Activated T-helper 9 cell treated with anti-CD3 and anti-CD28 coated beads, Interleukin-2, amount 50 U/mL, for 16 hours (primary cell): ENCODE data around the gene CCDC181.
A peak's percentile ranks its signal among the peaks of the same experiment; 100 is the strongest.
"Not testable (repeated sequence)": the region's sequence is repeated elsewhere in the genome, so short reads cannot be mapped to it uniquely, and the experiment has no call there.

ENCODE experiments used
- DNase-seq: peaks from one replicate; pipeline ENCODE4 v3.0.0-alpha.2; 2020; ENCODE audit warnings: low read depth

CCDC181 gene

DNA sequence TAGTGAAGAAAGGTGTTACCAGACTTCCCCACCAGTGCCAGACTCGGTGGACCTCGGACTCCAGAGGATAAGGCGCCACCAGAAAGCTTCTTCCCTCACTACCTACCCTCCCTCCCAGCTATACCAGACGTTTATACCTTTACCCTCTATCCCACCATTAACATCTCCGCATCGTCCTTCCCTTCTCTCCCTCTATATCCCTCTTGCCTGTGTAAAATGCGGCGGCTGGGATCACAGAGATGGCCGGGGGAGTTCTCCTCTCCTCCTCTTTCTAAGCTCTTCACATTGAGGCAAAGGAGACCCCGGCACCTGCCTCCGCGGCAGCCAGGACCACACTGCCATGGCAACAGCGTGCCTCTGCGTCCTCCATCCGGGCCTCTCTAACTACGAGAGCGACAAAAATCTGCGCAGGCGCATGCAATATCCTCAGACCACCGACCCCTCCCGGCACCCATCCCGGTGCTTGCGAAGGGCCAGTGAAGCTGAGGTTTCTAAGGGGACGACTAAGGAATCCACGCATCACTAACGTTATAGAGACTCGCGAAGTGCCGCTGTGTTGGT lies at the start of gene CCDC181:
TSS of gene CCDC181 (minus strand) at position 394 of the 561 bp plus-strand sequence. CDS start 2,547 bp downstream, outside the sequence.
- peak; percentile 23 for DNase-seq

DNA sequence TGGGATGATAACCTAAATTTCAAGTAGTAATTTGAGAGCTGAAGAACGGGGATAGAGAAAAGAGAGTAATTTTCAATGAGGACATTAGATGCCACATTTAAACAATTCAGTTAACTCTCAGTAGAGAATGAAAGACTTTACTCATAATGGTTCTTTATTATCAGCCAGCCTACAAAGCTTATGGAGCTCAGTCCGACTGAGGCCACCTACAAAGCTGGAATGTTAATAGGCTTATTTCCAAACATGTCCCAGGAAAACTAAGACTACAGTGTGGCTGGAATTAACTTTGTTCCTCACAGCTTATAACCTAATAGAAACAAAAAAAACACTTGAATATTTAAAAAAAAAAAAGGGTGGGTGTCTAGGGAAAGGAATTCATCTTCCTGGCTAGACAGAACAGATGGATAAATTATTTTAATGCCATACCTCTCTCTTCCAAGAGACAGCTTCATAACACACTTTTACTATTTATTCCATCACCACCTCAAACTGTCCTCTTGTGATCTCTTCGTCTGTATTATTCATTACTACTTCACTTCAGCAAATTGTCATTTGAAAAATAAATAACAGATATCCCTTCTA lies 48.6 kb upstream of the CCDC181 start:
- no peak for DNase-seq

GRCh38 chr1:169474302-169474995 lies 47.2 kb upstream of the CCDC181 start:
- DNase-seq: no peak

GRCh38 chr1:169473347-169473746 lies 46.1 kb upstream of the CCDC181 start:
- no peak for DNase-seq

DNA sequence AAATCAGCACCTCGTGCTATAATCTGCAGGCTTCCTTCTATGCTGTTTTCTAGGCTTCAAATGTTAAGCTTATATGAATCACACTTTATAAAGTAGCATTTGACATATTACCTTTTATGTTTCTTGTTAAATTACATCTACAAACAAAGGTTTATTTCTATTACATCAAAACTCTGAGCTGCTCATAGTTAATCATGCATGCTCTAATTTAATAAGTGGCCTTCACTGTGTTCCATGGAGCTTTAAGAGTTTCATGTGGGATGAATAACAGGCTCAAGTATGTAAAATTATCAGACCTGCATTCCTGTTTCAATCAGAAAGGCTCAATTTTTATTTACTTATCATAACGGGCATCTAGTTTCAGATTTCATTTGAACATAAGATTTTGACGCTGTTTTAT lies 45.5 kb upstream of the CCDC181 start:
- no peak for DNase-seq

DNA sequence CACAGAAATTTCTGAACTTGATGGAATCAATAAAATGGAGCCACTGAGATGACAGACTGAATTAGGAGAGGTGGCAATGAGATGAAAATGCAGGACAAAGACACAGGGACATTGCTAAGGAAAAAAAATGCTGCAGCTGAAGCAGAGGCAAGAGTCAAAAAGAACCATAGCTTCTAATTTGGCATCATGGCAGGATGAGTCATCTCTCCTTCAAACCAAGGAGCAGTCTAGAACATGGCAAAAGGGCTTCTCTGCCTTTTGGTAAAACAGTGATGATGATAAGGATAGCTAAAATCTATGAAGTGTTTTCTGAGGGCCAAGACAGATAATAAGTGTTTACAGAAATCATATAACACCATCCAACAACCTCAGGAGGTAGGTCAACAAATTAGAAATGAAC lies 41.7 kb upstream of the CCDC181 start:
- no peak for DNase-seq

- DNase-seq: no peak
Observed at GRCh38 chr1:169466259-169467230, 39.3 kb upstream of the CCDC181 start.

DNA sequence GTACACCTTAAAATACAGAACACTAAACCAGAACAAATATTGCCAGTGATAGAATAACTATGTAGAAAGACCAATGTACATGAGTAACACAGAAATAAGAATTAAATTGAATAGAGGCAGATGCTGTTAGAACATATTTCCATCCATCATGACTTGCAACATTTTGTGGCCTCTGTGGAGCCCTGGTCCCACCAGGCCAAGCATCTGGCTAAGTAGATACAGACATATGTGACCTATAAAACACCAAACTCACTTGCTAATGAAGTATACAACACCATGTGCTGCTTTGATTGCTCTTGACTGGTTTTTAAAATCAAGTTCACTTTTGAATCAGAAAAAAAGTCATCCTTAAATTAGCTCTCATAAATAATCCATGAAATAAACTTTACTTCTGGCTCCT lies 38.0 kb upstream of the CCDC181 start:
- DNase-seq: no peak

GRCh38 chr1:169462385-169462784 lies 35.1 kb upstream of the CCDC181 start:
- DNase-seq: no peak

DNA sequence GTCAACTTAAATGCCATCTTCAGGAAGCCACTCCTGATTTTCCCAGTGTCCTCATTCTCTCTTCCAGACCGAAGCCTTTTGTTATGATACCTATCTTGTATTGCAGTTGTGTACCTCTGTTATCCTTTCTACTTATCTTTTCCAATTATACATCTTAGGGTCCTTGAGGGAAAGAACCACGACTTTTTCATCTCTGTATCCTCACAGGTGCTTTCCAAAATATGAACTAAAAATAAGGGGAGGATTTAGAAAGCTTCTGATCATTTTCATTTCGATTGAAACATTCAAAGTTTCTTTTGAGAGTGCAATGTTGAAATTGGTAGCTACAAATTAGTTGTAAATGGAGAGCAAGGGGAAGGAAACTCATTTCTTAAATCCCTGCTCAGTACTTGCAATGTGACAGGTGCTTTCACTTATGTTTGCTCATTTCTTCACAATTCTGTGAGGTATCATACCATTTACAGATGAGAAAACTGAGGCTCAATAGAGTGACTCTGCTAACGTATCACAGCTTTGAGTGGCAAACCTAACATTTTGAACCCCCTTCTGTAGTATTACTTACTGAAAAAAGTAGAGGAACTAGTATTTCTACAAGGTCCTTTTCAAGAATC lies 34.2 kb upstream of the CCDC181 start:
- no peak for DNase-seq

DNA sequence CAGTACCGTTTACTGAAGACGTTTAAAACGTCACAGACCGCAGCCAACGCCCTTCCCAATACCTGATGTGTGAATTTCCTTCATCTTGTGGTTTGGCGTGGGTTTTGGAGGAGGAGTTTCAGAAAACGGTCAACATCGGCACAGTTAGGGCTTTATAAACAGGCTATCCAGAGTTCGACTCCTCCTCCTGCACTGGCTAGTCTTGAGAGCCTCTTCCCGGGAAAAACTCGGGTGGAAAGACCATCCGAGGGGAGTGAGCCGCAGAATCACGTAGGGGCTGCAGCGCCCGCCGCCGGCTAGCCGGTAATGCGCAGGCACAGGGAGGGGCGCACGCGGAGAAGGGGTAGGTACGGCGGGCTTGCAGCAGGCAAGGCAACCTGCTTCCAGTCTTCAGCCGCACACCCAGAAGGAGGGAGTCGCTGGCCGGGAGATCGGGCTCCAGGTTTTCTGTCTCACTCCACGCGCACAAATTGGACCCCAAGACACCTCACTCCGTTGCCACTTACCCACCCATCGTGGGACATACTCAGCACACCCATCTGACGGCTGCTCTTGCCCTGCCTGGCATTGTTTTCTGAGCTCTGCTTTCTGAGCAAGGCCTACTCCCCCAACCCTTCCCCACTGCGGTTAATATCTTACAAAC lies 33.0 kb upstream of the CCDC181 start:
- no peak for DNase-seq

DNA sequence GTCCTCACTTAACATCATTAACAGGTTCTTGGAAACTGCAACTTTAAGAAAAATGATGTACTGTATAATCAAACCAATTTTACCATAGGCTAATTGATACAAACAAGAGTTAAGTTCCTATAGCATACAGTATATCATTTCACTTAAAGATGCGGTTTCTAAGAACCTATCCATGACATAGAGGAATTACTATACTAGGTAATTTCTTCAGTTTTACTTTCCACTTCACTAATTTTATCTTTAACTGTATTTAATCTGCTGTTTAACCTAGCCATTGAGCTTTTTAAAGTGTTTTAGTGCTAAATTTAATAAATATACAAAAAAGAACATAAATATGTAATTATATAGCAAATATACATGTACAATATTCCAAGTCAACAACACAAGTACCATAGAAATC lies 30.2 kb upstream of the CCDC181 start:
- no peak for DNase-seq

DNA sequence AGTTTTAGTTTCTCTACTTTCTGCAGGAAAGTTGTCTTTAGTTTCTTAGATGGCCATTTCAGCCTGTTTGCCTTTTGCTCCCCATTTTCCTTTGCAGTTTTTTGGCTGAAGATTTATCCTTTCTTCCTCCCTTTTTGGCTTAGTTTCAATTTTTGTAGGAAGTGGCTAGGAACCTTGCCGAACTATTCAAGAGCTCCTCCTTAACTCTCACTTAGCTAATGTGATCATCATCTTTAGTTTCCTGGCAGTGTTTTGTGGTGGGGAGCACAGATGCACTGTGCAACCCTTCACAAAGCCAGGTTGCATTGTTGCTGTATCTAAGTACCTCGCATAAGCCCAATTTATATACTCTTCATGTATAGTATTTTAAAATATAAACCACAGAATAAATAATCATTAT lies 28.8 kb upstream of the CCDC181 start:
- no peak for DNase-seq

- no peak for DNase-seq
Observed at GRCh38 chr1:169452921-169453320, 25.6 kb upstream of the CCDC181 start.

GRCh38 chr1:169451218-169451824 lies 24.0 kb upstream of the CCDC181 start:
- DNase-seq: no peak

- no peak for DNase-seq
Observed at GRCh38 chr1:169443923-169444322, 16.6 kb upstream of the CCDC181 start.

DNA sequence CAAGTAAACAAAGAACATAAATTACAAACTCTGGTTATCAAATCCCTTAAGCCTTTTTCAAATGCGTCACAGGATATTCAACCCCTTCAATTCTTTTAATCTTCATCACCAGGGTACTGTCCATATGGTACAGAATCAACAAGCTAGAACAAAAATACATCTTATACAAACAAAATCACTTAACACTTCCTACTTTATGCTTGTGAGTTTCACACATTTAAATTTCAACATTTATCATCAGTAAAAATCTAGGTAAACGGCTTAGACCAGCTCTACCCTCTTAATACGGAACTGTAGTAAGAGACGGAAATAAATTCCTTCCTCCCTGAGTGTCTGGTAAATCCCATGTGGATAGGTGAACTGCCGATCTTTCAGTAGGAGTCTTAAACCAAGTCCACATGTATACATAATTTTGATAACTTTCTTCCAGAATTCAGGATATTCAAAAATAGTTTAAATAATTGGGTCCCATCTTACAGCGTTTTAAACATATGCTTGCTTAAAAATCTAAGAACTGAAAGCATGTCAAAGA lies 1.0 kb downstream of the CCDC181 start:
- DNase-seq: no peak

DNA sequence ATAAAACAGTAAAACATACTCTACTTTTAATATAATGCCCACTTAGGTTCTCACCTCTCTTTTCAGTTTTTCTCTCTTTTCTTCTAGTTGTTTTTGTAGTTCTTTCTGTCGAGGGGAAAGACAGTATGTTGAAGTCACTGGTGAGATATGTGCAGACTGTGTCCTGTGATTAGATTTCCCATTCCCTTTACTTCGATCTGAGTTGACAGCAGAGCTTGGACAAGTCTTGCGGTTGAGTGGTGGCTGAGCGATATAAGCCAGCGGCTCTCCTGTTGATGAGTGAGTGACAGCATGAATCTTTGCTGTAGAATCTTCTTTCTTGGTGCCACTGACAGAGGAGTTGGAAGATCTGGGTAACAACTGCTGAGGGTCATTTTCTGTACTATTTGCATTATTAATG lies 6.0 kb downstream of the CCDC181 start:
- DNase-seq: no peak

DNA sequence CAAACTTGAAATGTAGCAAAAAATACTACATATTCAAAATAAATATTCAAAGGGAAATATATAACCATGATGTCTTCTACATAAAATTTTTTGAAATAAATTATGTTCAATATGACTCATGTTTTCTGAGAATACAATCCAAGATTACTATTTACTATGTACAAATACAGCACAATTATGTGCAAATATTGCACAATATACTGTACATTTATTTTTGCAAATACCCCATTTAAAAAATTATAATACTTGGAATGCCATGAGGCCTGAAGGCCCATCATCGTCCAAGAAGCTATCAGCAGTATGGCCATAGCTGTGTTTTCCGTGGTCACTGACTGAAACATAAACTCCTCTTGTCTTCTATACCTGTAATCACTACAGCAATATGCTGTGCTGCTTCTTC lies 12.3 kb downstream of the CCDC181 start:
- no peak for DNase-seq

- not testable (repeated sequence) for DNase-seq
Observed at GRCh38 chr1:169408340-169408739, 18.9 kb downstream of the CCDC181 start.

DNA sequence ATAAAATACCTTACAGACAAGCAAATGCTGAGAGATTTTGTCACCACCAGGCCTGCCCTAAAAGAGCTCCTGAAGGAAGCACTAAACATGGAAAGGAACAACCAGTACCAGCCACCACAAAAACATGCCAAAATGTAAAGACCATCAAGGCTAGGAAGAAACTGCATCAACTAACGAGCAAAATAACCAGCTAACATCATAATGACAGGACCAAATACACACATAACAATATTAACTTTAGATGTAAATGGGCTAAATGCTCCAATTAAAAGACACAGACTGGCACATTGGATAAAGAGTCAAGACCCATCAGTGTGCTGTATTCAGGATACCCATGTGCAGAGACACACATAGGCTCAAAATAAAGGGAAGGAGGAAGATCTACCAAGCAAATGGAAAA lies 24.7 kb downstream of the CCDC181 start:
- DNase-seq: not testable (repeated sequence)
